ENCODE measurements around the gene SUGP2.

DNA sequence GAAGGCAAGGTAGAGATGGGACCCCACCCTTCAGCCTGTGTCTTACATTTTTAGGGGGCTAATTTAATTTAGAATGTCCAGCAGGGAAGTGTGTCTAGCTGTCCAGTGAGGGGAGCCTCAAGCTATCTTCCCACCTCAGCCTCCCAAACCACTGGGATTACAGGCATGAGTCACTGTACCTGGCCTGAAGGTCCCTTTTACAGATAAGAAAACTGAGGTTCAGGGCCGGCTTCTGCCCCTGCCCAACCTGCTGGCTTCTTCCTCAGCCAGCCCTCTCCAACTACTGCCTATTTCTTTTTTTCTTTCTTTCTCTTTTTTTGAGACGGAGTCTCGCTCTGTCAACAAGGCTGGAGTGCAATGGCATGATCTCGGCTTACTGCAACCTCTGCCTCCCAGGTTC is 72.9 kb downstream of the SUGP2 start:
- no peak for TF ChIP-seq POLR2A (IDR thresholded peaks at IDR 0.05)
- TF ChIP-seq, protein P1, sequence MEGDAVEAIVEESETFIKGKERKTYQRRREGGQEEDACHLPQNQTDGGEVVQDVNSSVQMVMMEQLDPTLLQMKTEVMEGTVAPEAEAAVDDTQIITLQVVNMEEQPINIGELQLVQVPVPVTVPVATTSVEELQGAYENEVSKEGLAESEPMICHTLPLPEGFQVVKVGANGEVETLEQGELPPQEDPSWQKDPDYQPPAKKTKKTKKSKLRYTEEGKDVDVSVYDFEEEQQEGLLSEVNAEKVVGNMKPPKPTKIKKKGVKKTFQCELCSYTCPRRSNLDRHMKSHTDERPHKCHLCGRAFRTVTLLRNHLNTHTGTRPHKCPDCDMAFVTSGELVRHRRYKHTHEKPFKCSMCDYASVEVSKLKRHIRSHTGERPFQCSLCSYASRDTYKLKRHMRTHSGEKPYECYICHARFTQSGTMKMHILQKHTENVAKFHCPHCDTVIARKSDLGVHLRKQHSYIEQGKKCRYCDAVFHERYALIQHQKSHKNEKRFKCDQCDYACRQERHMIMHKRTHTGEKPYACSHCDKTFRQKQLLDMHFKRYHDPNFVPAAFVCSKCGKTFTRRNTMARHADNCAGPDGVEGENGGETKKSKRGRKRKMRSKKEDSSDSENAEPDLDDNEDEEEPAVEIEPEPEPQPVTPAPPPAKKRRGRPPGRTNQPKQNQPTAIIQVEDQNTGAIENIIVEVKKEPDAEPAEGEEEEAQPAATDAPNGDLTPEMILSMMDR (IDR thresholded peaks at IDR 0.05), result no peak

All from adrenal gland (tissue), 5 donors.